Measurements from ENCODE around the gene COX20.
"Not testable (repeated sequence)": the region's sequence is repeated elsewhere in the genome, so short reads cannot be mapped to it uniquely, and the experiment has no call there.

The COX20 gene

GRCh38 chr1:244820131-244820530, 15.3 kb upstream of the COX20 start:
- no peak overlapping the region for H3K9ac ChIP-seq (ENCODE audit: low read length in 5 of 5)
- no peaks in the 10 kb centered on the region for H3K36me3 ChIP-seq (ENCODE audit: control insufficient read depth in 5 of 5, insufficient read depth in 5 of 5, low read length in 5 of 5)
- H3K4me3 ChIP-seq (ENCODE audit: low read depth in 1 of 5, low read length in 5 of 5): no peak overlapping the region
- H3K9me3 ChIP-seq (ENCODE audit: control insufficient read depth in 5 of 5, low read length in 5 of 5): no peaks in the 10 kb centered on the region
- H3K4me1 ChIP-seq (ENCODE audit: control insufficient read depth in 5 of 5, insufficient read depth in 5 of 5, low read length in 5 of 5): no peaks in the 10 kb centered on the region
- no peak overlapping the region for H3K27ac ChIP-seq (ENCODE audit: low read depth, low read length)
- H3K27me3 ChIP-seq (ENCODE audit: control insufficient read depth in 5 of 5, insufficient read depth in 4 of 5, low read length in 5 of 5): no peaks in the 10 kb centered on the region

GRCh38 chr1:244821134-244821533, 14.3 kb upstream of the COX20 start:
- no peaks in the 10 kb centered on the region for H3K4me1 ChIP-seq (ENCODE audit: control insufficient read depth in 5 of 5, insufficient read depth in 5 of 5, low read length in 5 of 5)
- no peak overlapping the region for H3K4me3 ChIP-seq (ENCODE audit: low read depth in 1 of 5, low read length in 5 of 5)
- H3K9me3 ChIP-seq (ENCODE audit: control insufficient read depth in 5 of 5, low read length in 5 of 5): no peaks in the 10 kb centered on the region
- no peak overlapping the region for H3K9ac ChIP-seq (ENCODE audit: low read length in 5 of 5)
- H3K27ac ChIP-seq (ENCODE audit: low read depth, low read length): no peak overlapping the region
- H3K27me3 ChIP-seq (ENCODE audit: control insufficient read depth in 5 of 5, insufficient read depth in 4 of 5, low read length in 5 of 5): no peaks in the 10 kb centered on the region
- no peaks in the 10 kb centered on the region for H3K36me3 ChIP-seq (ENCODE audit: control insufficient read depth in 5 of 5, insufficient read depth in 5 of 5, low read length in 5 of 5)

- no peaks in the 10 kb centered on the region for H3K9me3 ChIP-seq (ENCODE audit: control insufficient read depth in 5 of 5, low read length in 5 of 5)
- H3K9ac ChIP-seq (ENCODE audit: low read length in 5 of 5): no peak overlapping the region
- H3K4me3 ChIP-seq (ENCODE audit: low read depth in 1 of 5, low read length in 5 of 5): no peak overlapping the region
- H3K4me1 ChIP-seq (ENCODE audit: control insufficient read depth in 5 of 5, insufficient read depth in 5 of 5, low read length in 5 of 5): no peaks in the 10 kb centered on the region
- no peaks in the 10 kb centered on the region for H3K36me3 ChIP-seq (ENCODE audit: control insufficient read depth in 5 of 5, insufficient read depth in 5 of 5, low read length in 5 of 5)
- H3K27ac ChIP-seq (ENCODE audit: low read depth, low read length): no peak overlapping the region
- no peaks in the 10 kb centered on the region for H3K27me3 ChIP-seq (ENCODE audit: control insufficient read depth in 5 of 5, insufficient read depth in 4 of 5, low read length in 5 of 5)
Observed at GRCh38 chr1:244822878-244823277, 12.6 kb upstream of the COX20 start.

GRCh38 chr1:244826712-244827111, 8.7 kb upstream of the COX20 start:
- no peak overlapping the region for H3K4me3 ChIP-seq (ENCODE audit: low read depth in 1 of 5, low read length in 5 of 5)
- peaks cover 0 to 3% (median 0%) of the 10 kb centered on the region in 5 donors for H3K4me1 ChIP-seq (ENCODE audit: control insufficient read depth in 5 of 5, insufficient read depth in 5 of 5, low read length in 5 of 5)

GRCh38 chr1:244830639-244831038, 4.8 kb upstream of the COX20 start:
- H3K4me1 ChIP-seq (ENCODE audit: control insufficient read depth in 5 of 5, insufficient read depth in 5 of 5, low read length in 5 of 5): peaks cover 0 to 9% (median 5%) of the 10 kb centered on the region in 5 donors
- no peaks in the 10 kb centered on the region for H3K27me3 ChIP-seq (ENCODE audit: control insufficient read depth in 5 of 5, insufficient read depth in 4 of 5, low read length in 5 of 5)
- no peak overlapping the region for H3K4me3 ChIP-seq (ENCODE audit: low read depth in 1 of 5, low read length in 5 of 5)
- H3K27ac ChIP-seq (ENCODE audit: low read depth, low read length): no peak overlapping the region
- H3K36me3 ChIP-seq (ENCODE audit: control insufficient read depth in 5 of 5, insufficient read depth in 5 of 5, low read length in 5 of 5): no peaks in the 10 kb centered on the region
- no peaks in the 10 kb centered on the region for H3K9me3 ChIP-seq (ENCODE audit: control insufficient read depth in 5 of 5, low read length in 5 of 5)
- no peak overlapping the region for H3K9ac ChIP-seq (ENCODE audit: low read length in 5 of 5)

More at GRCh38 chr1:244826712-244827111, 8.7 kb upstream of the COX20 start:
- H3K27me3 ChIP-seq (ENCODE audit: control insufficient read depth in 5 of 5, insufficient read depth in 4 of 5, low read length in 5 of 5): no peaks in the 10 kb centered on the region
- no peaks in the 10 kb centered on the region for H3K36me3 ChIP-seq (ENCODE audit: control insufficient read depth in 5 of 5, insufficient read depth in 5 of 5, low read length in 5 of 5)
- H3K9ac ChIP-seq (ENCODE audit: low read length in 5 of 5): no peak overlapping the region
- H3K9me3 ChIP-seq (ENCODE audit: control insufficient read depth in 5 of 5, low read length in 5 of 5): no peaks in the 10 kb centered on the region
- no peak overlapping the region for H3K27ac ChIP-seq (ENCODE audit: low read depth, low read length)

- Histone ChIP-seq H3K9ac (ENCODE audit: low read length in 5 of 5) (peak overlapping the region in 4 of 5 donors; percentile 23 to 89 (median 73)), H3K4me3 (ENCODE audit: low read depth in 1 of 5, low read length in 5 of 5) (peak overlapping the region; percentile 69 to 91 (median 75)), H3K27ac (ENCODE audit: low read depth, low read length) (peak overlapping the region; percentile 95), H3K4me1 (ENCODE audit: control insufficient read depth in 5 of 5, insufficient read depth in 5 of 5, low read length in 5 of 5) (peaks cover 0 to 26% (median 21%) of the 10 kb centered on the region in 5 donors)
- H3K27me3 ChIP-seq (ENCODE audit: control insufficient read depth in 5 of 5, insufficient read depth in 4 of 5, low read length in 5 of 5); H3K9me3 ChIP-seq (ENCODE audit: control insufficient read depth in 5 of 5, low read length in 5 of 5); H3K36me3 ChIP-seq (ENCODE audit: control insufficient read depth in 5 of 5, insufficient read depth in 5 of 5, low read length in 5 of 5): not testable (repeated sequence)
Observed at GRCh38 chr1:244833260-244833659, 2.2 kb upstream of the COX20 start.

GRCh38 chr1:244833734-244834542, 1.5 kb upstream of the COX20 start:
- Histone ChIP-seq H3K27me3 (ENCODE audit: control insufficient read depth in 5 of 5, insufficient read depth in 4 of 5, low read length in 5 of 5) (no peaks in the 10 kb centered on the region), H3K9me3 (ENCODE audit: control insufficient read depth in 5 of 5, low read length in 5 of 5) (no peaks in the 10 kb centered on the region), H3K4me1 (ENCODE audit: control insufficient read depth in 5 of 5, insufficient read depth in 5 of 5, low read length in 5 of 5) (peaks cover 0 to 26% (median 19%) of the 10 kb centered on the region in 5 donors), H3K36me3 (ENCODE audit: control insufficient read depth in 5 of 5, insufficient read depth in 5 of 5, low read length in 5 of 5) (peaks cover 0 to 5% (median 0%) of the 10 kb centered on the region in 5 donors), H3K27ac (ENCODE audit: low read depth, low read length) (peak overlapping the region; percentile 95), H3K4me3 (ENCODE audit: low read depth in 1 of 5, low read length in 5 of 5) (peak overlapping the region; percentile 69 to 91 (median 75)), H3K9ac (ENCODE audit: low read length in 5 of 5) (peak overlapping the region; percentile 12 to 89 (median 77))

GRCh38 chr1:244834543-244835275, 749 bp upstream of the COX20 start:
- peak overlapping the region; percentile 8 to 89 (median 77) for H3K9ac ChIP-seq (ENCODE audit: low read length in 5 of 5)
- H3K9me3 ChIP-seq (ENCODE audit: control insufficient read depth in 5 of 5, low read length in 5 of 5): no peaks in the 10 kb centered on the region
- no peaks in the 10 kb centered on the region for H3K27me3 ChIP-seq (ENCODE audit: control insufficient read depth in 5 of 5, insufficient read depth in 4 of 5, low read length in 5 of 5)
- H3K4me3 ChIP-seq (ENCODE audit: low read depth in 1 of 5, low read length in 5 of 5): peak overlapping the region; percentile 69 to 91 (median 75)
- H3K4me1 ChIP-seq (ENCODE audit: control insufficient read depth in 5 of 5, insufficient read depth in 5 of 5, low read length in 5 of 5): peaks cover 0 to 26% (median 19%) of the 10 kb centered on the region in 5 donors
- peak overlapping the region; percentile 95 for H3K27ac ChIP-seq (ENCODE audit: low read depth, low read length)
- peaks cover 0 to 6% (median 5%) of the 10 kb centered on the region in 5 donors for H3K36me3 ChIP-seq (ENCODE audit: control insufficient read depth in 5 of 5, insufficient read depth in 5 of 5, low read length in 5 of 5)

GRCh38 chr1:244836135-244836521, 670 bp downstream of the COX20 start:
- no peaks in the 10 kb centered on the region for H3K9me3 ChIP-seq (ENCODE audit: control insufficient read depth in 5 of 5, low read length in 5 of 5)
- H3K9ac ChIP-seq (ENCODE audit: low read length in 5 of 5): peak overlapping the region; percentile 40 to 89 (median 85)

GRCh38 chr1:244836584-244836983, 1.1 kb downstream of the COX20 start:
- Histone ChIP-seq H3K4me1 (ENCODE audit: control insufficient read depth in 5 of 5, insufficient read depth in 5 of 5, low read length in 5 of 5) (peaks cover 0 to 26% (median 19%) of the 10 kb centered on the region in 5 donors), H3K27ac (ENCODE audit: low read depth, low read length) (peak overlapping the region; percentile 95), H3K36me3 (ENCODE audit: control insufficient read depth in 5 of 5, insufficient read depth in 5 of 5, low read length in 5 of 5) (peaks cover 2 to 21% (median 11%) of the 10 kb centered on the region in 5 donors), H3K9me3 (ENCODE audit: control insufficient read depth in 5 of 5, low read length in 5 of 5) (no peaks in the 10 kb centered on the region), H3K27me3 (ENCODE audit: control insufficient read depth in 5 of 5, insufficient read depth in 4 of 5, low read length in 5 of 5) (no peaks in the 10 kb centered on the region), H3K9ac (ENCODE audit: low read length in 5 of 5) (peak overlapping the region in 4 of 5 donors; percentile 82 to 89 (median 86)), H3K4me3 (ENCODE audit: low read depth in 1 of 5, low read length in 5 of 5) (peak overlapping the region; percentile 69 to 90 (median 75))

More at GRCh38 chr1:244836135-244836521, 670 bp downstream of the COX20 start:
- peak overlapping the region; percentile 95 for H3K27ac ChIP-seq (ENCODE audit: low read depth, low read length)
- peak overlapping the region; percentile 69 to 90 (median 75) for H3K4me3 ChIP-seq (ENCODE audit: low read depth in 1 of 5, low read length in 5 of 5)
- H3K36me3 ChIP-seq (ENCODE audit: control insufficient read depth in 5 of 5, insufficient read depth in 5 of 5, low read length in 5 of 5): peaks cover 0 to 17% (median 7%) of the 10 kb centered on the region in 5 donors
- H3K27me3 ChIP-seq (ENCODE audit: control insufficient read depth in 5 of 5, insufficient read depth in 4 of 5, low read length in 5 of 5): no peaks in the 10 kb centered on the region
- H3K4me1 ChIP-seq (ENCODE audit: control insufficient read depth in 5 of 5, insufficient read depth in 5 of 5, low read length in 5 of 5): peaks cover 0 to 26% (median 19%) of the 10 kb centered on the region in 5 donors
